Endodermal cell (in vitro differentiated cells): ENCODE results near the gene HMCN2. TPM values are rescaled to one million over a fixed set of nuclear protein-coding genes. Genes with fewer than 3 reads are reported as not detected.

Source experiments
- DNase-seq: peaks from one replicate; pipeline ENCODE4 v3.0.0-alpha.2; 2017
- H3K27ac ChIP-seq: 2 replicates; pipeline ENCODE4 v1.5.1; 2013; ENCODE audit warnings: mild to moderate bottlenecking, low read depth, low read length, moderate library complexity
- H3K27me3 ChIP-seq: 2 replicates; pipeline ENCODE4 v1.6.1; 2013; ENCODE audit warnings: mild to moderate bottlenecking, low read length, moderate library complexity; ENCODE audit not compliant: insufficient read depth, control insufficient read depth, poor library complexity, severe bottlenecking
- H3K36me3 ChIP-seq: 2 replicates; pipeline ENCODE4 v1.7.0; 2013; ENCODE audit warnings: mild to moderate bottlenecking, low read length, moderate library complexity; ENCODE audit not compliant: control insufficient read depth, insufficient read depth
- H3K4me1 ChIP-seq: one replicate; pipeline ENCODE4 v1.7.0; 2013; ENCODE audit warnings: low read length; ENCODE audit not compliant: control insufficient read depth, insufficient read depth
- H3K4me3 ChIP-seq: 2 replicates; pipeline ENCODE4 v1.5.1; 2013; ENCODE audit warnings: mild to moderate bottlenecking, low read length, moderate library complexity
- H3K9ac ChIP-seq: 2 replicates; pipeline ENCODE4 v1.6.1; 2013; ENCODE audit warnings: mild to moderate bottlenecking, low read length, moderate library complexity; ENCODE audit not compliant: poor library complexity, severe bottlenecking; ENCODE audit errors: extremely low read depth
- H3K9me3 ChIP-seq: 2 replicates; pipeline ENCODE4 v1.6.1; 2013; ENCODE audit warnings: mild to moderate bottlenecking, low read length, moderate library complexity; ENCODE audit not compliant: control insufficient read depth
- H3K27ac Mint-ChIP-seq: 2 replicates; pipeline ENCODE4 v1.8.0; 2020; ENCODE audit warnings: mixed read lengths
- H3K27me3 Mint-ChIP-seq: 2 replicates; pipeline ENCODE4 v1.8.0; 2021; ENCODE audit warnings: mild to moderate bottlenecking, mixed read lengths; ENCODE audit not compliant: insufficient read depth
- H3K36me3 Mint-ChIP-seq: 2 replicates; pipeline ENCODE4 v1.8.0; 2020; ENCODE audit warnings: low read depth, mixed read lengths
- H3K4me1 Mint-ChIP-seq: 2 replicates; pipeline ENCODE4 v1.8.0; 2020; ENCODE audit warnings: mixed read lengths
- H3K4me3 Mint-ChIP-seq: 2 replicates; pipeline ENCODE4 v1.8.0; 2020; ENCODE audit warnings: mild to moderate bottlenecking, moderate library complexity, mixed read lengths
- H3K9me3 Mint-ChIP-seq: 2 replicates; pipeline ENCODE4 v1.8.0; 2020; ENCODE audit warnings: mild to moderate bottlenecking, mixed read lengths
- CTCF ChIP-seq: fragments of 200-600 bp; sonication (generic); conservative IDR thresholded peaks from 2 replicates; pipeline ENCODE4 v1.5.0; 2021; ENCODE audit warnings: antibody characterized with exemption, mild to moderate bottlenecking
- WGBS, 2 experiments: methylation state at CpG; one replicate each; pipeline versions ENCODE4 v1.1.5 to v1.1.7; 2013; ENCODE audit warnings: missing lambda C conversion rate in 2 of 2, mixed read lengths in 1 of 2; ENCODE audit not compliant: insufficient coverage in 1 of 2, insufficient read length in 1 of 2; 5-methylcytosine and 5-hydroxymethylcytosine counted together
- total RNA-seq, 2 donors: library from RNA; stranded (reverse); fragmentation: NEBNext Ultra II Directional in 1 of 2; extraction: Animal tissue kit (Norgen Biotek cat#: 25700) in 1 of 2; gene quantifications; 2 replicates in 1 of 2; 3 replicates in 1 of 2; pipeline ENCODE4 v1.2.1, GENCODE V29; 2021

HMCN2 gene
- total RNA-seq, 2 donors from 2014 or later = 3.3 to 3.9 TPM

GRCh38 chr9:130372057-130372456 is 106.5 kb downstream of the HMCN2 start:
- Mint-ChIP-seq H3K27me3 (no peaks in the 10 kb centered on the region), H3K27ac (peak overlapping the region; percentile 65)
- WGBS, 2 experiments = 51 to 71% methylated on average over 3 to 7 of the region's 7 CpGs

GRCh38 chr9:130373679-130374325 is 108.2 kb downstream of the HMCN2 start:
- no peak for DNase-seq
- Histone ChIP-seq H3K4me1 (peaks cover 4% of the 10 kb centered on the region), H3K9ac (no peak overlapping the region), H3K9me3 (no peaks in the 10 kb centered on the region), H3K36me3 (no peaks in the 10 kb centered on the region), H3K27ac (no peak overlapping the region), H3K4me3 (no peak overlapping the region), H3K27me3 (no peaks in the 10 kb centered on the region)
- Mint-ChIP-seq H3K4me3 (no peak overlapping the region), H3K36me3 (no peaks in the 10 kb centered on the region), H3K27me3 (no peaks in the 10 kb centered on the region), H3K4me1 (peaks cover 20% of the 10 kb centered on the region), H3K27ac (no peak overlapping the region), H3K9me3 (no peaks in the 10 kb centered on the region)
- 84 to 100% methylated on average over 1 to 2 of the region's 2 CpGs for WGBS, 2 experiments
- TF ChIP-seq CTCF = no peak

More at GRCh38 chr9:130372057-130372456, 106.5 kb downstream of the HMCN2 start:
- H3K4me3 Mint-ChIP-seq = no peak overlapping the region
- no peaks in the 10 kb centered on the region for H3K36me3 ChIP-seq
- H3K27me3 ChIP-seq = no peaks in the 10 kb centered on the region
- H3K9me3 ChIP-seq = no peaks in the 10 kb centered on the region
- H3K36me3 Mint-ChIP-seq = no peaks in the 10 kb centered on the region
- no peak overlapping the region for H3K9ac ChIP-seq
- H3K4me1 ChIP-seq = peaks cover 4% of the 10 kb centered on the region
- no peak overlapping the region for H3K4me3 ChIP-seq
- TF ChIP-seq CTCF = no peak
- peak; percentile 66 for DNase-seq
- H3K9me3 Mint-ChIP-seq = no peaks in the 10 kb centered on the region
- no peak overlapping the region for H3K27ac ChIP-seq
- H3K4me1 Mint-ChIP-seq = peaks cover 27% of the 10 kb centered on the region

- Histone ChIP-seq H3K9me3 (no peaks in the 10 kb centered on the region), H3K36me3 (no peaks in the 10 kb centered on the region), H3K4me1 (no peaks in the 10 kb centered on the region), H3K27ac (no peak overlapping the region), H3K27me3 (no peaks in the 10 kb centered on the region), H3K9ac (no peak overlapping the region), H3K4me3 (no peak overlapping the region)
- Mint-ChIP-seq H3K27ac (no peak overlapping the region), H3K36me3 (no peaks in the 10 kb centered on the region), H3K27me3 (no peaks in the 10 kb centered on the region), H3K9me3 (no peaks in the 10 kb centered on the region), H3K4me3 (no peak overlapping the region), H3K4me1 (no peaks in the 10 kb centered on the region)
- 95 to 98% methylated on average over 10 to 17 of the region's 17 CpGs for WGBS, 2 experiments
- TF ChIP-seq CTCF = no peak
- no peak for DNase-seq
These were observed 112.1 kb downstream of the HMCN2 start for GRCh38 chr9:130377612-130378011.
